CD14-positive monocyte (primary cell): Measurements from ENCODE around the gene NNAT. TPM values are rescaled to one million over a fixed set of nuclear protein-coding genes. Genes with fewer than 3 reads are reported as not detected.

Experiments used
- DNase-seq, 3 donors: peaks; one replicate each; pipeline ENCODE4 v3.0.0-alpha.2; 2011 to 2022
- H2AFZ ChIP-seq: 2 replicates; pipeline ENCODE4 v1.6.0; 2012; ENCODE audit warnings: mild to moderate bottlenecking, low read depth, low read length, inconsistent platforms; ENCODE audit not compliant: insufficient read depth, poor library complexity, severe bottlenecking
- H3K27ac ChIP-seq, 2 donors: 1 replicate in 1 of 2; 2 replicates in 1 of 2; pipeline ENCODE4 v1.5.1; 2012 to 2013; ENCODE audit warnings: low read length in 2 of 2, control low read depth in 1 of 2, inconsistent platforms in 1 of 2, low read depth in 1 of 2, mild to moderate bottlenecking in 1 of 2
- H3K27me3 ChIP-seq, 2 donors: one replicate each; pipeline versions ENCODE4 v1.6.0 to v1.6.1; 2011 to 2013; ENCODE audit warnings: low read length in 2 of 2; ENCODE audit not compliant: control insufficient read depth in 2 of 2, insufficient read depth in 2 of 2
- H3K36me3 ChIP-seq, 2 donors: replicated peaks in 1 of 2; 1 replicate in 1 of 2; 2 replicates in 1 of 2; pipeline versions ENCODE4 v1.5.1 to v1.6.1; 2012 to 2013; ENCODE audit warnings: low read length in 2 of 2, control low read depth in 1 of 2, inconsistent platforms in 1 of 2, mild to moderate bottlenecking in 1 of 2; ENCODE audit not compliant: insufficient read depth in 2 of 2, control insufficient read depth in 1 of 2
- H3K4me1 ChIP-seq, 2 donors: 1 replicate in 1 of 2; 2 replicates in 1 of 2; pipeline versions ENCODE4 v1.5.1 to v1.6.1; 2012 to 2013; ENCODE audit warnings: low read length in 2 of 2, control low read depth in 1 of 2, inconsistent platforms in 1 of 2, mild to moderate bottlenecking in 1 of 2, moderate library complexity in 1 of 2; ENCODE audit not compliant: insufficient read depth in 2 of 2, control insufficient read depth in 1 of 2
- H3K4me2 ChIP-seq: replicated peaks from 2 replicates; pipeline ENCODE3; 2012; ENCODE audit warnings: low read length, moderate library complexity, mild to moderate bottlenecking; ENCODE audit not compliant: poor library complexity, severe bottlenecking; ENCODE audit errors: extremely low read depth
- H3K4me3 ChIP-seq, 3 experiments: fragments of 200-600 bp in 1 of 3; sonication (generic) in 1 of 3; replicated peaks in 1 of 3; 1 replicate in 2 of 3; 2 replicates in 1 of 3; pipeline ENCODE4 v1.5.1; 2011 to 2013; ENCODE audit warnings: low read length in 3 of 3, mild to moderate bottlenecking in 3 of 3, control low read depth in 2 of 3, low read depth in 2 of 3, inconsistent platforms in 1 of 3, moderate library complexity in 1 of 3
- H3K79me2 ChIP-seq: 2 replicates; pipeline ENCODE4 v1.6.0; 2012; ENCODE audit warnings: mild to moderate bottlenecking, control low read depth, inconsistent platforms, low read length, moderate library complexity; ENCODE audit not compliant: insufficient read depth
- H3K9ac ChIP-seq: 2 replicates; pipeline ENCODE4 v1.6.0; 2017; ENCODE audit warnings: low read length, mild to moderate bottlenecking; ENCODE audit not compliant: insufficient read depth, poor library complexity, severe bottlenecking
- H3K9me3 ChIP-seq, 2 donors: replicated peaks in 1 of 2; 1 replicate in 1 of 2; 2 replicates in 1 of 2; pipeline versions ENCODE4 v1.5.1 to v1.6.1; 2012 to 2013; ENCODE audit warnings: low read length in 2 of 2, control low read depth in 1 of 2; ENCODE audit not compliant: control insufficient read depth in 1 of 2, insufficient read depth in 1 of 2
- H4K20me1 ChIP-seq: 2 replicates; pipeline ENCODE4 v1.6.0; 2012; ENCODE audit warnings: mild to moderate bottlenecking, low read length, control low read depth, moderate library complexity; ENCODE audit not compliant: insufficient read depth
- H3K27ac Mint-ChIP-seq, 7 donors: one replicate each; pipeline ENCODE4 v1.8.0; 2020; ENCODE audit warnings: mild to moderate bottlenecking in 7 of 7, mixed read lengths in 7 of 7, moderate library complexity in 6 of 7, inconsistent platforms in 2 of 7
- H3K27me3 Mint-ChIP-seq, 3 donors: one replicate each; pipeline ENCODE4 v1.8.0; 2021 to 2022; ENCODE audit warnings: low read depth in 3 of 3, mild to moderate bottlenecking in 3 of 3, mixed read lengths in 3 of 3, moderate library complexity in 3 of 3, inconsistent platforms in 1 of 3
- H3K36me3 Mint-ChIP-seq, 2 donors: one replicate each; pipeline ENCODE4 v1.8.0; 2020; ENCODE audit warnings: mixed read lengths in 2 of 2, inconsistent platforms in 1 of 2, mild to moderate bottlenecking in 1 of 2
- H3K4me1 Mint-ChIP-seq: one replicate; pipeline ENCODE4 v1.8.0; 2020; ENCODE audit warnings: mild to moderate bottlenecking, mixed read lengths
- H3K4me3 Mint-ChIP-seq, 2 donors: one replicate each; pipeline ENCODE4 v1.8.0; 2020; ENCODE audit warnings: mild to moderate bottlenecking in 2 of 2, mixed read lengths in 2 of 2, moderate library complexity in 1 of 2
- H3K9me3 Mint-ChIP-seq, 7 donors: one replicate each; pipeline ENCODE4 v1.8.0; 2020 to 2022; ENCODE audit warnings: mixed read lengths in 7 of 7, mild to moderate bottlenecking in 6 of 7, moderate library complexity in 6 of 7, inconsistent platforms in 2 of 7
- WGBS: methylation state at CpG from one replicate; pipeline ENCODE4 v1.1.5; 2013; ENCODE audit warnings: missing lambda C conversion rate; ENCODE audit not compliant: insufficient coverage; 5-methylcytosine and 5-hydroxymethylcytosine counted together
- intact Hi-C, 2 donors: fragments of 100-400 bp; cut with micrococcal nuclease; formaldehyde crosslinking; loops; one replicate each; pipeline versions ENCODE4 v1.15.0 to v1.15.1; 2023
- polyA plus RNA-seq, 3 donors: library from polyadenylated mRNA; depleted of rRNA in 1 of 3; unstranded in 2 of 3; stranded (reverse) in 1 of 3; fragments of 300-500 nt in 2 of 3; fragments of >200 nt in 1 of 3; fragmentation: Illumina TruSeq in 2 of 3; gene quantifications; 1 replicate in 2 of 3; 2 replicates in 1 of 3; pipeline ENCODE4 v1.2.3, GENCODE V29; 2012 to 2021
- TF ChIP-seq, protein P1 (sequence below): fragments of 200-600 bp; IDR thresholded peaks from one replicate; pipeline ENCODE4 v1.8.0; 2022; ENCODE audit warnings: antibody characterized with exemption, mild to moderate bottlenecking

Gene NNAT
- polyA plus RNA-seq, 3 donors: not detected

GRCh38 chr20:37541326-37541725, 20.3 kb downstream of the NNAT start:
- peaks cover 2 to 11% (median 8%) of the 10 kb centered on the region in 3 donors for H3K27me3 Mint-ChIP-seq
- peaks cover 0 to 2% of the 10 kb centered on the region in 2 donors for H3K27me3 ChIP-seq

DNA sequence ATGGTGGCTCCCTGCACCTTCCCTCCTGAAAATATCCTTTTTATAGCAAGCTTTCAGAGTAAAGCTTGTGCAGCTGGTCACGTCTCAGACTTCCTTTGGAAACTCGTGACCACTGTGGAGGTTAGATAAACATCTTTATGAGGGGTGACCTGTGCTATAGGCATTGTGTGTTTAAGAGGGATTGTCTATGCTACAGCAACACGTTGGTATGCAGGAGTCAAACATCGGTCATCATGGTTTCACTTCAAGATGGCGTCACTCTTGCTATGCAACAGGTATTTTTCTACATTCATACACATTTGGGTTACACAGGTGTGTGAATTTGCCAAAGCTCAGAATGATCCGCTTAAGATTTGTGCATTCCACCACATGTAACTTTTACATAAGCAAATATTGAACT, 21.2 kb downstream of the NNAT start:
- no peaks in the 10 kb centered on the region for H3K9me3 ChIP-seq
- Mint-ChIP-seq H3K4me1 (peaks cover 9% of the 10 kb centered on the region), H3K36me3 (no peaks in the 10 kb centered on the region), H3K4me3 (no peak overlapping the region), H3K27me3 (peaks cover 2 to 13% (median 8%) of the 10 kb centered on the region in 3 donors), H3K27ac (no peak overlapping the region), H3K9me3 (peaks cover 0 to 7% (median 1%) of the 10 kb centered on the region in 7 donors)
- no peaks in the 10 kb centered on the region for H3K36me3 ChIP-seq
- H3K27ac ChIP-seq: no peak overlapping the region
- no peak overlapping the region for H3K4me3 ChIP-seq
- peaks cover 0 to 2% of the 10 kb centered on the region in 2 donors for H3K27me3 ChIP-seq
- no peaks in the 10 kb centered on the region for H4K20me1 ChIP-seq
- no peak overlapping the region for H3K9ac ChIP-seq
- no peak overlapping the region for H3K4me2 ChIP-seq
- H3K79me2 ChIP-seq: no peaks in the 10 kb centered on the region
- H2AFZ ChIP-seq: peak overlapping the region; percentile 16
- peaks cover 0 to 7% of the 10 kb centered on the region in 2 donors for H3K4me1 ChIP-seq
- intact Hi-C loops: no loop called here
- TF ChIP-seq, protein P1, sequence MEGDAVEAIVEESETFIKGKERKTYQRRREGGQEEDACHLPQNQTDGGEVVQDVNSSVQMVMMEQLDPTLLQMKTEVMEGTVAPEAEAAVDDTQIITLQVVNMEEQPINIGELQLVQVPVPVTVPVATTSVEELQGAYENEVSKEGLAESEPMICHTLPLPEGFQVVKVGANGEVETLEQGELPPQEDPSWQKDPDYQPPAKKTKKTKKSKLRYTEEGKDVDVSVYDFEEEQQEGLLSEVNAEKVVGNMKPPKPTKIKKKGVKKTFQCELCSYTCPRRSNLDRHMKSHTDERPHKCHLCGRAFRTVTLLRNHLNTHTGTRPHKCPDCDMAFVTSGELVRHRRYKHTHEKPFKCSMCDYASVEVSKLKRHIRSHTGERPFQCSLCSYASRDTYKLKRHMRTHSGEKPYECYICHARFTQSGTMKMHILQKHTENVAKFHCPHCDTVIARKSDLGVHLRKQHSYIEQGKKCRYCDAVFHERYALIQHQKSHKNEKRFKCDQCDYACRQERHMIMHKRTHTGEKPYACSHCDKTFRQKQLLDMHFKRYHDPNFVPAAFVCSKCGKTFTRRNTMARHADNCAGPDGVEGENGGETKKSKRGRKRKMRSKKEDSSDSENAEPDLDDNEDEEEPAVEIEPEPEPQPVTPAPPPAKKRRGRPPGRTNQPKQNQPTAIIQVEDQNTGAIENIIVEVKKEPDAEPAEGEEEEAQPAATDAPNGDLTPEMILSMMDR: no peak
- no peak for DNase-seq
- no CpG with 5 or more reads among the region's 6 CpGs for WGBS

More at GRCh38 chr20:37541326-37541725, 20.3 kb downstream of the NNAT start:
- Histone ChIP-seq H3K4me2 (no peak overlapping the region), H3K9me3 (no peaks in the 10 kb centered on the region), H3K79me2 (no peaks in the 10 kb centered on the region), H4K20me1 (no peaks in the 10 kb centered on the region), H3K4me1 (peaks cover 0 to 7% of the 10 kb centered on the region in 2 donors), H3K9ac (no peak overlapping the region), H3K27ac (no peak overlapping the region), H3K4me3 (no peak overlapping the region), H3K36me3 (no peaks in the 10 kb centered on the region), H2AFZ (no peak overlapping the region)
- intact Hi-C loops: no loop called here
- 99% methylated on average over 5 of the region's 5 CpGs for whole genome bisulfite sequencing
- Mint-ChIP-seq H3K9me3 (peaks cover 0 to 6% (median 1%) of the 10 kb centered on the region in 7 donors), H3K36me3 (no peaks in the 10 kb centered on the region), H3K4me1 (peaks cover 9% of the 10 kb centered on the region), H3K27ac (peak overlapping the region in 1 of 7 donors; percentile 32), H3K4me3 (no peak overlapping the region)
- DNase-seq: no peak
- TF ChIP-seq, protein P1: no peak
